ENCODE data around the gene RFX1.

Gene RFX1

GRCh38 chr19:13960863-13961784 lies 45.0 kb downstream of the RFX1 start:
- DNase-seq = no peak

GRCh38 chr19:13959962-13960862 lies 45.9 kb downstream of the RFX1 start:
- DNase-seq = peak in 3 of 4 experiments; percentile 15 to 47 (median 31)

- no peak for DNase-seq
Measured at GRCh38 chr19:13959141-13959961, 46.8 kb downstream of the RFX1 start.

GRCh38 chr19:13958043-13958442 lies 48.1 kb downstream of the RFX1 start:
- DNase-seq = no peak

- no peak for DNase-seq
Measured at GRCh38 chr19:13957051-13957450, 49.1 kb downstream of the RFX1 start.

- DNase-seq = no peak
Measured at GRCh38 chr19:13956365-13956744, 49.8 kb downstream of the RFX1 start.

GRCh38 chr19:13955662-13956364 lies 50.3 kb downstream of the RFX1 start:
- no peak for DNase-seq

- no peak for DNase-seq
Measured at GRCh38 chr19:13954185-13954584, 51.9 kb downstream of the RFX1 start.

GRCh38 chr19:13952931-13953531 lies 53.1 kb downstream of the RFX1 start:
- DNase-seq = peak; percentile 39 to 67 (median 48)

GRCh38 chr19:13952154-13952930 lies 53.8 kb downstream of the RFX1 start, which contains the start of gene DCAF15:
TSS of gene DCAF15 (plus strand) at chr19:13952509. CDS start at chr19:13952513, 4 bp downstream.
- peak; percentile 100 for DNase-seq

- DNase-seq = no peak
Measured at GRCh38 chr19:13951799-13952153, 54.3 kb downstream of the RFX1 start.

- no peak for DNase-seq
Measured at GRCh38 chr19:13951043-13951442, 55.1 kb downstream of the RFX1 start.

GRCh38 chr19:13946414-13946813 lies 59.7 kb downstream of the RFX1 start:
- no peak for DNase-seq

GRCh38 chr19:13942023-13942684 lies 64.0 kb downstream of the RFX1 start:
- DNase-seq = no peak

- DNase-seq = no peak
Measured at GRCh38 chr19:13938301-13939064, 67.6 kb downstream of the RFX1 start, which contains the start of gene PODNL1. TSS of gene PODNL1 (minus strand) at chr19:13938417. CDS start at chr19:13938181, 236 bp downstream.

- no peak for DNase-seq
Measured at GRCh38 chr19:13937479-13938300, 68.4 kb downstream of the RFX1 start.

- DNase-seq = no peak
Measured at GRCh38 chr19:13935765-13936510, 70.2 kb downstream of the RFX1 start.

GRCh38 chr19:13934785-13935109 lies 71.4 kb downstream of the RFX1 start:
- no peak for DNase-seq
